Lower lobe of right lung (tissue), 2 donors: Measurements from ENCODE around the gene EIPR1. TPM values are rescaled to one million over a fixed set of nuclear protein-coding genes. Genes with fewer than 3 reads are reported as not detected.
A peak's percentile ranks its signal among the peaks of the same experiment; 100 is the strongest.

Experiments
- ATAC-seq, 2 donors: fragments of 200-7000 bp; cut with Tn5 transposase; one replicate each; pipeline ENCODE4 v1.9.1; 2020 to 2022; ENCODE audit warnings: mild to moderate bottlenecking in 2 of 2, moderate library complexity in 2 of 2
- DNase-seq: peaks from one replicate; pipeline ENCODE4 v3.0.0-alpha.2; 2020
- H3K27ac ChIP-seq: fragments of 200-600 bp; one replicate; pipeline ENCODE4 v1.8.0; 2022
- H3K27me3 ChIP-seq: fragments of 200-600 bp; one replicate; pipeline ENCODE4 v1.8.0; 2022; ENCODE audit warnings: low read depth
- H3K36me3 ChIP-seq: fragments of 200-600 bp; one replicate; pipeline ENCODE4 v1.8.0; 2022; ENCODE audit warnings: mild to moderate bottlenecking
- H3K4me1 ChIP-seq: fragments of 200-600 bp; one replicate; pipeline ENCODE4 v1.8.0; 2022
- H3K4me3 ChIP-seq: fragments of 200-600 bp; one replicate; pipeline ENCODE4 v1.8.0; 2022; ENCODE audit warnings: mild to moderate bottlenecking
- H3K9me3 ChIP-seq: fragments of 200-600 bp; one replicate; pipeline ENCODE4 v1.8.0; 2022
- CTCF ChIP-seq: fragments of 200-600 bp; IDR thresholded peaks from one replicate; pipeline ENCODE4 v1.8.0; 2022; ENCODE audit warnings: antibody characterized with exemption, mild to moderate bottlenecking
- intact Hi-C: fragments of 100-400 bp; cut with DNase I; formaldehyde crosslinking; loops from one replicate; pipeline ENCODE4 v1.11.0; 2022
- total RNA-seq: library from RNA; stranded (reverse); fragmentation: NEBNext Ultra II Directional; extraction: Animal tissue kit (Norgen Biotek cat#: 25700); gene quantifications from one replicate; pipeline ENCODE4 v1.2.1, GENCODE V29; 2021
- donor health status: DM: no; HTN: yes; CAD: no; lungs with severe emphysema.

The EIPR1 gene
- total RNA-seq, 1 donor from 2014 or later = 14.9 TPM

GRCh38 chr2:3272761-3273160 is 104.9 kb downstream of the EIPR1 start:
- Histone ChIP-seq H3K27me3 (no peaks in the 10 kb centered on the region), H3K4me3 (no peak overlapping the region), H3K4me1 (no peaks in the 10 kb centered on the region), H3K36me3 (no peaks in the 10 kb centered on the region), H3K9me3 (no peaks in the 10 kb centered on the region), H3K27ac (no peak overlapping the region)
- ATAC-seq = no peak
- intact Hi-C loops = no loop called here
- no peak for DNase-seq
- no peak for TF ChIP-seq CTCF

GRCh38 chr2:3270095-3270478 is 107.5 kb downstream of the EIPR1 start:
- no peak for TF ChIP-seq CTCF
- Histone ChIP-seq H3K27me3 (no peaks in the 10 kb centered on the region), H3K4me1 (no peaks in the 10 kb centered on the region), H3K36me3 (no peaks in the 10 kb centered on the region), H3K9me3 (no peaks in the 10 kb centered on the region), H3K27ac (no peak overlapping the region), H3K4me3 (no peak overlapping the region)
- intact Hi-C loops = no loop called here
- no peak for DNase-seq
- ATAC-seq = no peak

GRCh38 chr2:3269425-3270094 is 108.1 kb downstream of the EIPR1 start:
- intact Hi-C loops = no loop called here

GRCh38 chr2:3268705-3269029 is 109.0 kb downstream of the EIPR1 start:
- H3K9me3 ChIP-seq = no peaks in the 10 kb centered on the region
- no peaks in the 10 kb centered on the region for H3K4me1 ChIP-seq
- TF ChIP-seq CTCF = no peak
- H3K4me3 ChIP-seq = no peak overlapping the region
- no peaks in the 10 kb centered on the region for H3K36me3 ChIP-seq
- no peak for ATAC-seq
- peak; percentile 20 for DNase-seq
- H3K27me3 ChIP-seq = no peaks in the 10 kb centered on the region
- no peak overlapping the region for H3K27ac ChIP-seq
- intact Hi-C loops = no loop called here

More at GRCh38 chr2:3269425-3270094, 108.1 kb downstream of the EIPR1 start:
- H3K27me3 ChIP-seq = no peaks in the 10 kb centered on the region
- H3K27ac ChIP-seq = no peak overlapping the region
- no peaks in the 10 kb centered on the region for H3K9me3 ChIP-seq
- DNase-seq (no peak), ATAC-seq (no peak)
- no peak for TF ChIP-seq CTCF
- H3K4me1 ChIP-seq = no peaks in the 10 kb centered on the region
- H3K36me3 ChIP-seq = no peaks in the 10 kb centered on the region
- no peak overlapping the region for H3K4me3 ChIP-seq

- no peaks in the 10 kb centered on the region for H3K9me3 ChIP-seq
- no peak overlapping the region for H3K27ac ChIP-seq
- ATAC-seq (no peak), DNase-seq (no peak)
- intact Hi-C loops = no loop called here
- H3K4me3 ChIP-seq = no peak overlapping the region
- no peak for TF ChIP-seq CTCF
- no peaks in the 10 kb centered on the region for H3K36me3 ChIP-seq
- no peaks in the 10 kb centered on the region for H3K4me1 ChIP-seq
- no peaks in the 10 kb centered on the region for H3K27me3 ChIP-seq
Observed at GRCh38 chr2:3267869-3268704, 109.5 kb downstream of the EIPR1 start.
